Measurements from ENCODE around the gene EHBP1L1. TPM values are rescaled to one million over a fixed set of nuclear protein-coding genes. Genes with fewer than 3 reads are reported as not detected.
A peak's percentile ranks its signal among the peaks of the same experiment; 100 is the strongest.

Gene EHBP1L1
- total and polyA plus RNA-seq, 4 donors: 49.8 to 154 (median 91.8) TPM

GRCh38 chr11:65593518-65594414 is 17.9 kb downstream of the EHBP1L1 start:
- Histone ChIP-seq H3K27me3 (ENCODE audit: control insufficient read depth in 3 of 3, insufficient read depth in 3 of 3, low read length in 2 of 3) (no peaks in the 10 kb centered on the region), H3K9ac (ENCODE audit: insufficient read depth in 1 of 2, low read length in 2 of 2) (no peak overlapping the region), H3K27ac (ENCODE audit: low read depth in 1 of 2, low read length in 1 of 2) (no peak overlapping the region), H3K9me3 (ENCODE audit: control insufficient read depth in 4 of 4, insufficient read depth in 3 of 4, low read length in 3 of 4) (no peaks in the 10 kb centered on the region), H3K4me3 (no peak overlapping the region), H3K4me1 (ENCODE audit: control insufficient read depth in 5 of 5, insufficient read depth in 5 of 5, low read length in 5 of 5) (peaks cover 0 to 11% (median 0%) of the 10 kb centered on the region in 5 donors), H3K36me3 (ENCODE audit: control insufficient read depth in 4 of 4, insufficient read depth in 4 of 4, low read length in 4 of 4) (peaks cover 3 to 29% (median 11%) of the 10 kb centered on the region in 4 donors)
- peak; percentile 22 for TF ChIP-seq CTCF (IDR thresholded peaks at IDR 0.05; ENCODE audit: control extremely low read depth, extremely low read depth)
- WGBS, 2 donors: 84 to 87% methylated on average over 26 of the region's 26 CpGs
- no peak for ATAC-seq (ENCODE audit: insufficient read depth, low FRiP score)
- no peak for DNase-seq

GRCh38 chr11:65595131-65595530 is 19.3 kb downstream of the EHBP1L1 start:
- peak overlapping the region in 1 of 2 donors; percentile 41 for H3K27ac ChIP-seq (ENCODE audit: low read depth in 1 of 2, low read length in 1 of 2)
- H3K27me3 ChIP-seq (ENCODE audit: control insufficient read depth in 3 of 3, insufficient read depth in 3 of 3, low read length in 2 of 3): no peaks in the 10 kb centered on the region
- no peak for ATAC-seq (ENCODE audit: insufficient read depth, low FRiP score)
- no peak for TF ChIP-seq CTCF (IDR thresholded peaks at IDR 0.05; ENCODE audit: control extremely low read depth, extremely low read depth)
- H3K36me3 ChIP-seq (ENCODE audit: control insufficient read depth in 4 of 4, insufficient read depth in 4 of 4, low read length in 4 of 4): peaks cover under 1 to 39% (median 11%) of the 10 kb centered on the region in 4 donors
- peaks cover 0 to 10% (median 0%) of the 10 kb centered on the region in 5 donors for H3K4me1 ChIP-seq (ENCODE audit: control insufficient read depth in 5 of 5, insufficient read depth in 5 of 5, low read length in 5 of 5)
- no peak for DNase-seq
- no peak overlapping the region for H3K4me3 ChIP-seq
- H3K9me3 ChIP-seq (ENCODE audit: control insufficient read depth in 4 of 4, insufficient read depth in 3 of 4, low read length in 3 of 4): peaks cover 0 to 2% (median 0%) of the 10 kb centered on the region in 4 donors
- no peak overlapping the region for H3K9ac ChIP-seq (ENCODE audit: insufficient read depth in 1 of 2, low read length in 2 of 2)
- 77 to 86% methylated on average over 3 of the region's 3 CpGs for WGBS, 2 donors

GRCh38 chr11:65595543-65596281 is 19.9 kb downstream of the EHBP1L1 start, which contains the start of gene KCNK7:
TSS of gene KCNK7 (minus strand) at chr11:65595800. CDS start at chr11:65595772, 28 bp downstream.
- peaks cover 0 to 2% (median 0%) of the 10 kb centered on the region in 4 donors for H3K9me3 ChIP-seq (ENCODE audit: control insufficient read depth in 4 of 4, insufficient read depth in 3 of 4, low read length in 3 of 4)
- no peak within 1 kb of the TSS for H3K9ac ChIP-seq (ENCODE audit: insufficient read depth in 1 of 2, low read length in 2 of 2)
- H3K4me3 ChIP-seq: no peak within 1 kb of the TSS
- TF ChIP-seq CTCF (IDR thresholded peaks at IDR 0.05; ENCODE audit: control extremely low read depth, extremely low read depth): no peak
- H3K4me1 ChIP-seq (ENCODE audit: control insufficient read depth in 5 of 5, insufficient read depth in 5 of 5, low read length in 5 of 5): peaks cover 0 to 8% (median 0%) of the 10 kb centered on the region in 5 donors
- WGBS, 2 donors: 67 to 82% methylated on average over 12 of the region's 12 CpGs
- DNase-seq (no peak), ATAC-seq (ENCODE audit: insufficient read depth, low FRiP score) (no peak)
- H3K36me3 ChIP-seq (ENCODE audit: control insufficient read depth in 4 of 4, insufficient read depth in 4 of 4, low read length in 4 of 4): peaks cover 0 to 38% (median 10%) of the 10 kb centered on the region in 4 donors
- H3K27me3 ChIP-seq (ENCODE audit: control insufficient read depth in 3 of 3, insufficient read depth in 3 of 3, low read length in 2 of 3): no peaks in the 10 kb centered on the region
- peak within 1 kb of the TSS in 1 of 2 donors; percentile 41 for H3K27ac ChIP-seq (ENCODE audit: low read depth in 1 of 2, low read length in 1 of 2)
